Neural cell (in vitro differentiated cells): Measurements from ENCODE around the gene PELI2.

Source experiments
- EZH2 ChIP-seq: fragments of 200-600, 300-800 bp; shearing (Covaris generic), sonication (generic); IDR thresholded peaks from 2 replicates; pipeline ENCODE4 v1.6.1; 2014; ENCODE audit warnings: antibody characterized with exemption, low read length, borderline replicate concordance, mild to moderate bottlenecking; ENCODE audit not compliant: insufficient read depth, poor library complexity, severe bottlenecking
- POLR2AphosphoS5 ChIP-seq: IDR thresholded peaks from 2 replicates; pipeline ENCODE4 v1.6.1; 2012
- RAD21 ChIP-seq: fragments of 450-650 bp; conservative IDR thresholded peaks from 2 replicates; pipeline ENCODE4 v1.6.1; 2014; ENCODE audit warnings: antibody characterized with exemption, mild to moderate bottlenecking, moderate library complexity
- TAF1 ChIP-seq: IDR thresholded peaks from 2 replicates; pipeline ENCODE4 v1.6.1; 2012; ENCODE audit warnings: low read depth
- TF ChIP-seq, protein P1 (sequence below): fragments of 450-650 bp; IDR thresholded peaks from 2 replicates; pipeline ENCODE4 v1.5.1; 2014; ENCODE audit warnings: antibody characterized with exemption, mild to moderate bottlenecking, moderate library complexity; ENCODE audit not compliant: poor library complexity, severe bottlenecking
- TF ChIP-seq, protein P2 (sequence below): IDR thresholded peaks from 2 replicates; pipeline ENCODE4 v1.6.1; 2012; ENCODE audit warnings: borderline replicate concordance

DNA sequence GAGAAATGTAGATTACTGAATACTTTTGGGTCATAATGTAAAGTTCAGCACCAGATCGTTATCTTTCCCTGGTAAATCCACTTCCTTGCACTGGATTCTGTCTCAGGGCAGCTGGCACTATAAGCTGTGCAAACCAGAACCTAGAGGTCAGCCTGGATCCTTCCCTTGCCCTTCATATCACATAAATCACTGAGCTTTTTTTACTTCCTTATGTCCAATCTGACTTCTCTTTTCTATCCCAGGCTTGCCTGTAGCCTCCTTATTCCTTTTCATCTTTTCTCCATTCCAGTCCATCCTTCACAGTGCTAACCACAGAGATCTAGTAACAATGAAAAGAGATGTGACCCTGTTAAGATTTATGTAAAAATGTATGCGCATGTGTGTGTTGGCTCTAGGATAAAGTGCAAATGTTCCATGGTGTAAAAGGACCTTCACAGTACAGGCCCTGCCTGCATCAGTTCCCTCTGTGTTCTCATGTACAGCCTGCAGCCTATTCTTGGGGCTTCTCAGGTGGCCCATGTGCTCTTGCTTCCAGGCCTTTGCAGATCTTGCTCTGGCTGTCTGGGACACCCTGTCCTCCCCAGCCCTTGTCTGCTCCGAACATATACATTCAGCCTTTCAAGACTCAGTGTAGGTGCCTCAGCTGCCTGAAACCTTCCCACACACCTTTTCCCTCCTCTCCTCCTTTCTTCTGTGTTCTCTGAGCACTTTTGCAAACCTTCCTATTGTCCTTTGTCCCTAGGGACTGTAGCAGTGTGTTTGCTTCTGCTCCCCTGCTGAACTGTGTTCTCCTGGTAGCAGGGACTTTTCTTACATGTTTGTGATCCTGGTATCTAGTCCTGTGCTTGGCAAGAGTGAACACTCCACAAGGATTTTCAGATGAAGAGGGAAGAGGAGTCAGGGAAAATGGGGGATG, 30.0 kb downstream of the PELI2 start:
- TF ChIP-seq, protein P1, sequence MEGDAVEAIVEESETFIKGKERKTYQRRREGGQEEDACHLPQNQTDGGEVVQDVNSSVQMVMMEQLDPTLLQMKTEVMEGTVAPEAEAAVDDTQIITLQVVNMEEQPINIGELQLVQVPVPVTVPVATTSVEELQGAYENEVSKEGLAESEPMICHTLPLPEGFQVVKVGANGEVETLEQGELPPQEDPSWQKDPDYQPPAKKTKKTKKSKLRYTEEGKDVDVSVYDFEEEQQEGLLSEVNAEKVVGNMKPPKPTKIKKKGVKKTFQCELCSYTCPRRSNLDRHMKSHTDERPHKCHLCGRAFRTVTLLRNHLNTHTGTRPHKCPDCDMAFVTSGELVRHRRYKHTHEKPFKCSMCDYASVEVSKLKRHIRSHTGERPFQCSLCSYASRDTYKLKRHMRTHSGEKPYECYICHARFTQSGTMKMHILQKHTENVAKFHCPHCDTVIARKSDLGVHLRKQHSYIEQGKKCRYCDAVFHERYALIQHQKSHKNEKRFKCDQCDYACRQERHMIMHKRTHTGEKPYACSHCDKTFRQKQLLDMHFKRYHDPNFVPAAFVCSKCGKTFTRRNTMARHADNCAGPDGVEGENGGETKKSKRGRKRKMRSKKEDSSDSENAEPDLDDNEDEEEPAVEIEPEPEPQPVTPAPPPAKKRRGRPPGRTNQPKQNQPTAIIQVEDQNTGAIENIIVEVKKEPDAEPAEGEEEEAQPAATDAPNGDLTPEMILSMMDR: no peak
- no peak for TF ChIP-seq POLR2AphosphoS5
- TF ChIP-seq, protein P2, sequence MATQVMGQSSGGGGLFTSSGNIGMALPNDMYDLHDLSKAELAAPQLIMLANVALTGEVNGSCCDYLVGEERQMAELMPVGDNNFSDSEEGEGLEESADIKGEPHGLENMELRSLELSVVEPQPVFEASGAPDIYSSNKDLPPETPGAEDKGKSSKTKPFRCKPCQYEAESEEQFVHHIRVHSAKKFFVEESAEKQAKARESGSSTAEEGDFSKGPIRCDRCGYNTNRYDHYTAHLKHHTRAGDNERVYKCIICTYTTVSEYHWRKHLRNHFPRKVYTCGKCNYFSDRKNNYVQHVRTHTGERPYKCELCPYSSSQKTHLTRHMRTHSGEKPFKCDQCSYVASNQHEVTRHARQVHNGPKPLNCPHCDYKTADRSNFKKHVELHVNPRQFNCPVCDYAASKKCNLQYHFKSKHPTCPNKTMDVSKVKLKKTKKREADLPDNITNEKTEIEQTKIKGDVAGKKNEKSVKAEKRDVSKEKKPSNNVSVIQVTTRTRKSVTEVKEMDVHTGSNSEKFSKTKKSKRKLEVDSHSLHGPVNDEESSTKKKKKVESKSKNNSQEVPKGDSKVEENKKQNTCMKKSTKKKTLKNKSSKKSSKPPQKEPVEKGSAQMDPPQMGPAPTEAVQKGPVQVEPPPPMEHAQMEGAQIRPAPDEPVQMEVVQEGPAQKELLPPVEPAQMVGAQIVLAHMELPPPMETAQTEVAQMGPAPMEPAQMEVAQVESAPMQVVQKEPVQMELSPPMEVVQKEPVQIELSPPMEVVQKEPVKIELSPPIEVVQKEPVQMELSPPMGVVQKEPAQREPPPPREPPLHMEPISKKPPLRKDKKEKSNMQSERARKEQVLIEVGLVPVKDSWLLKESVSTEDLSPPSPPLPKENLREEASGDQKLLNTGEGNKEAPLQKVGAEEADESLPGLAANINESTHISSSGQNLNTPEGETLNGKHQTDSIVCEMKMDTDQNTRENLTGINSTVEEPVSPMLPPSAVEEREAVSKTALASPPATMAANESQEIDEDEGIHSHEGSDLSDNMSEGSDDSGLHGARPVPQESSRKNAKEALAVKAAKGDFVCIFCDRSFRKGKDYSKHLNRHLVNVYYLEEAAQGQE: no peak
- no peak for TF ChIP-seq TAF1
- no peak for TF ChIP-seq RAD21
- TF ChIP-seq EZH2: no peak
